GM12872 (cell line): ENCODE data around the gene RBM19.

Experiments
- TF ChIP-seq, protein P1 (sequence below): IDR thresholded peaks from 3 replicates; pipeline ENCODE4 v1.5.1; 2011; ENCODE audit warnings: low read depth, mild to moderate bottlenecking, low read length, moderate library complexity; ENCODE audit not compliant: insufficient read depth

Gene RBM19

DNA sequence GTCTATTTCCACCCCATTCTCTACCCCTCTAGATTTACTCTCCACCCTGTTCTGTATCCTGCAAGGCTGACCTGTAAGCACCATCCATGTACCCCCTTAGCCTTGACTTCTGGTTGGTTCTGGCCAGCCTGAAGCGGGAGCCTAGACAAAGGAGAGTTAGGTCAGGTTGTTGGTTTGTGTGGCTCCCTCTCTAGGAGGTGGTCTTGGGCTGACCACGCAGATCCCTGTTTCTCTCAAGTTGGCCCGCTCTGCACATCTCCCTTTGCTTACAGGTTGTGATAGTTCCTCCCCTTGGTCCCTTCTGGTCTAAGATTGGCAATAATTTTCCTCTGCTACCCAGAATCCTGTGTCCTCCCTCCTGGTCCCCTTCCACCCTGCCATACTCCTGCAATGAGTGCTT lies 38.3 kb upstream of the RBM19 start:
- TF ChIP-seq, protein P1, sequence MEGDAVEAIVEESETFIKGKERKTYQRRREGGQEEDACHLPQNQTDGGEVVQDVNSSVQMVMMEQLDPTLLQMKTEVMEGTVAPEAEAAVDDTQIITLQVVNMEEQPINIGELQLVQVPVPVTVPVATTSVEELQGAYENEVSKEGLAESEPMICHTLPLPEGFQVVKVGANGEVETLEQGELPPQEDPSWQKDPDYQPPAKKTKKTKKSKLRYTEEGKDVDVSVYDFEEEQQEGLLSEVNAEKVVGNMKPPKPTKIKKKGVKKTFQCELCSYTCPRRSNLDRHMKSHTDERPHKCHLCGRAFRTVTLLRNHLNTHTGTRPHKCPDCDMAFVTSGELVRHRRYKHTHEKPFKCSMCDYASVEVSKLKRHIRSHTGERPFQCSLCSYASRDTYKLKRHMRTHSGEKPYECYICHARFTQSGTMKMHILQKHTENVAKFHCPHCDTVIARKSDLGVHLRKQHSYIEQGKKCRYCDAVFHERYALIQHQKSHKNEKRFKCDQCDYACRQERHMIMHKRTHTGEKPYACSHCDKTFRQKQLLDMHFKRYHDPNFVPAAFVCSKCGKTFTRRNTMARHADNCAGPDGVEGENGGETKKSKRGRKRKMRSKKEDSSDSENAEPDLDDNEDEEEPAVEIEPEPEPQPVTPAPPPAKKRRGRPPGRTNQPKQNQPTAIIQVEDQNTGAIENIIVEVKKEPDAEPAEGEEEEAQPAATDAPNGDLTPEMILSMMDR, result no peak

GRCh38 chr12:114003286-114003685 lies 37.2 kb upstream of the RBM19 start:
- TF ChIP-seq, protein P1, result no peak

DNA sequence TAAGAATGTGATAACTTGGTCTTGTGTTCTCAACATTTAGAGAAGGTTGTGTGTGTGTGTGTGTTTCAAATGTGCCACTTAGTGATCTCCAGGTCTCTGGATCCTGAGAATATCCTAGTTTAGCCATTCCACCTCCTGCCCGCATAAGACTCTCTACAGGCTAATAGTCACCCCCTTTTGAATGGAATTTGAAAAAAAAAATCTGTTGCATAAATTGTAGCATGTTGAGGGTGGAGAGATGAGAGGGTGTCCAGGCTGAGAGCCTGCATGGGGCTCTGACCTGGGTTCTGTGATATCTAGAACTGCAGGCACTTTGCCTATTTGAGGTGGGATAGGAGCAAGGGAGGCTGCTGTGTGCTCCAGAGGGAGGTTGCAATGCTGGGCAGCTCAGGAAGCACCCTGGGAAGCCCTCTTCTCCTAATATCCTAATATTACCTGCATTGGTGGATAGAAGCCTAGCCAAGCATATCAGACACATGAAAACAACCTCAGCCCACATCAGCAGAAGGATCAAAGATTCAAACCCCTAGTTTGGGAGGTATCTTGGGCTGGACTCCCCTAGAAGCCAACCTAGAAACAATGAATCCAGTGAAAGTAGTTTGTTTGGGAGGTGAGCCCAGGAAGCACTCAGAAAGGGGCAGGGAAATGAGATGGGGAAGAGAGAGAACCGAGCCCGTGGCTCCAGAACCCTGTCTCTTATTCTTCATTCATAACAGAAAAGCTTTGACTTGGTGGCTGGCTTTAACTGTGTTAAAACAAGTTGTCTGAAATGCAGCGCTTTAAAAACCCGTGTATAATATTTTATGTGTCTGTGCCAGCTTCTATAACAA lies 35.6 kb upstream of the RBM19 start:
- TF ChIP-seq, protein P1, result no peak

- TF ChIP-seq, protein P1, result no peak
These were observed 34.7 kb upstream of the RBM19 start for GRCh38 chr12:114000861-114001260.

- TF ChIP-seq, protein P1, result no peak
These were observed 31.2 kb upstream of the RBM19 start for GRCh38 chr12:113997365-113997764.

- TF ChIP-seq, protein P1, result no peak
These were observed 29.9 kb upstream of the RBM19 start for GRCh38 chr12:113996026-113996425.

DNA sequence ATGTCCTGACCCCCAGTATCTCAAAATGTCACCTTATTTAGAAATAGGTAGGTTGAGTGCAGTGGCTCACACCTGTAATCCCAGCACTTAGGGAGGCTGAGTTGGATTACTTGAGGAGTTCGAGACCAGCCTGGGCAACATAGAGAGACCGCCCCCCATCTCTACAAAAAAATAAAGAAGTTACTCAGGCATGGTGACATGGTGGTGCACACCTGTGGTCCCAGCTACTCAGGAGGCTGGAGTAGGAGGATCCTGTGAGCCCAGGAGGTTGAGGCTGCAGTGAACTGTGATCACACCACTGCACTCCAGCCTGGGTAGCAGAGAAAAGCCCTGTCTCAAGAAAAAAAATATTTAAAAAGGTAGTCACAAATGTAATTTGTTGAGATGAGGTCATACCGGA lies 27.9 kb upstream of the RBM19 start:
- TF ChIP-seq, protein P1, result no peak
